SH-SY5Y (cell line): ENCODE measurements around the gene STXBP6.

ENCODE experiments used
- GATA2 ChIP-seq: IDR thresholded peaks from 2 replicates; pipeline ENCODE4 v1.6.1; 2011; ENCODE audit warnings: mild to moderate bottlenecking, low read depth, low read length
- GATA3 ChIP-seq: IDR thresholded peaks from 2 replicates; pipeline ENCODE4 v1.6.1; 2011; ENCODE audit warnings: low read depth, mild to moderate bottlenecking, low read length, moderate library complexity

STXBP6 gene

DNA sequence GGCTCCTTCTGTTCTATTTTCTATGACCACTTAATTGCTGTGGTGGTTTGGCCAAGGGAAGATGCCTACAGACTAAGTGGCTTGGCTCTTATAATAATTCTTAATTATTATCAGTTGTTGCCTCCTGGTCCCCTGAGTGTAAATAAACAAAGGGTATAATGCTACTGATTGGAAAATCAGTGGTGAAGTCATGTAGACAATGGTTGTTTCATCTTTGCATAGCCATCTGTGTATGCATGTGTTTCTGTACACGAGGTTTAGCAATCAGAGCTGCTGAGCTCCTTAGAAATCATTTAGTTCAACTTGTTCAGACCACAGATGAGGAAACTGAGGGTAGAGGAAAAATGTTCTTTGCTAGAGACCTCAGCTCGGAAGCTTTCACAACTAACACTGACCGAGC lies 152.2 kb downstream of the STXBP6 start:
- TF ChIP-seq GATA3 = no peak
- TF ChIP-seq GATA2 = no peak

DNA sequence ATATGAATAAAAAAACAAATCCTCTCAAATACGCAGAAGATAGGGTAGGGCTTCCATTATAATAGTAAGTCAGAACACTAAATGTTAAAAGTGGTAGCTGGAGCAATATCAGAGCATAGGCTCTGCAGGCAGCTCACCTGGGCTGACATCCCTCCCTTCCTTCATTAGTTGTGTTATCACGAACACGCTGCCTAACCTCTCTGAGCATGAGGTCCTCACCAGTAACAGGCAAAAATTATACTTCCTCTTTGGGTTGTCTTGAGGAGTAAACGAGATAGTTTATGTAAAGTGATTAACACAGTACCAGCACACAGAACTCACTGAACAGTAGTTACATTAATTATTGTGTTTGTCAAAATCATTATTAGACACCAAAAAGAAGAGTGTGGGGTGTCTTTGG lies 154.3 kb downstream of the STXBP6 start:
- no peak for TF ChIP-seq GATA3
- TF ChIP-seq GATA2 = no peak

DNA sequence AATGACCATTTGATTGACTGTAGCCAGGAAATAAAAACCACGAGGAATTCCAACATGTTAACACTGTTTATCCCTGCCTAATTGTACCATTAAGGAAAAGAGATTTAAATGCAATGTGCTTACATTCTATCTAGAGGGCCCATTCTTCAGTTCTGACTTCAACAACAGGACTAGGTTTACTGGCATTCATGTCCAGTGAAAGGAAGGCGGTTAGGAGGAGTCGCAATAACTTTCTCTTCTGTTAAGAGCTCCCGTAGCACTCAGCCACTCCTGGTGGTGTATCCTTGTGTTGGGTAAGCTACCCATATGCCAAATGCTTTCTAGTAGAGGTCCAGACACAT lies 154.7 kb downstream of the STXBP6 start:
- TF ChIP-seq GATA3 (no peak), GATA2 (no peak)

DNA sequence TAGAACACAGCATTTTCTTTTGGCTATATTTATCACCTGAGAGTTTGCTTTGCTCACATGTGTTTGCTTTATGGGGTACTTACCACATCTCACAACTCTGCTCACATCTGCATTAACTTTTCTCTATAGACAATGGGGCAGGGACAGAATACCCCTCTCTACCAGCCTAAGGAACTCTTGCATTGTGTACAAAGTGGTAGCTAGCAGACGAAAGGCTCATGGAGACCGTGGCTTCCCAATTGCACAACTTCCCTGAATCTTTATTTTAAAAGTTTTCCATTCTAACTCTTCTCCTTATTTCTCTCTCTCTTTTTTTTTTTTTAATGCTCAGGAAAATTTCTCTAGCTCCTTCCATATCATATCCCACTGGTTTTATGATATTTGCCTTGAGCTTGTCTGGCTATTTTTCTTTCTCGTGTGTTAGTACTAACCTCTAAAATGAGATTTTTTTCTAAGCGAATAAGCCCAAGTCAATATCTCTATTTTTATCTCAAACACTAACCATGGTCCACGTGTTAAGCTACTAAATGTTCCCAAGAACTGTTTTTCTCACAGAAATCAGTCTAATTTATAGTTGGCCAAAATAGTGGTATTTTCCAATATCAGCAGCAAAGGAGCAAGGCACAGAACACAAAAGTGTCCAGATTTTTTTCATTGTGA lies 155.2 kb downstream of the STXBP6 start:
- TF ChIP-seq GATA2 (no peak), GATA3 (no peak)

DNA sequence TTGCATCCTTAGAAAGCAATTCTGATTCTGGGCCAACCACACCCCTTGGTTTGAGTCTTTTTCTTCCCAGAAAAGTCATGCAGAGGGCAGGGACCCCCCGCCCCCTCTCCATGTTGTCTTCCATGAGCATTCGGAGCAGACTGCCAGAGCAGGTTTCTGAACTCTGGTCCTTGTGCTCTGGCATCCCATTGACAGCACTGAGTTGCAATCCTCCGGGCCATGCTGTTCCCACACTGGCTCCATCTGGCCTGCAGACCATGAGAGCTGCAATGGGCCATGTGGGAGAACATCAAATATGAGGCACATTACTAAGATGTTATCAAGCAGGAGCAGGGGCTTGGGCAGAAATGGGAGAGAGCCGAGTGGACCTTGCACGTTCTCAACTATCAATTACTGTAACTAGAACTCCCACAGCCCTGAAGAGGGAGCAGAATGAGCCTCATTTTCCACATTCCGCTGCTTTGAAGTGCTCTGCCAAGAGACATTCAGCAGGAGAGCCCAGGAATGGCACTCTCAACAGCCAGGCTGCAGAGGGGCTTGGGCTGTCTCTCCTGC lies 157.4 kb downstream of the STXBP6 start:
- TF ChIP-seq GATA2 = no peak
- TF ChIP-seq GATA3 = no peak

DNA sequence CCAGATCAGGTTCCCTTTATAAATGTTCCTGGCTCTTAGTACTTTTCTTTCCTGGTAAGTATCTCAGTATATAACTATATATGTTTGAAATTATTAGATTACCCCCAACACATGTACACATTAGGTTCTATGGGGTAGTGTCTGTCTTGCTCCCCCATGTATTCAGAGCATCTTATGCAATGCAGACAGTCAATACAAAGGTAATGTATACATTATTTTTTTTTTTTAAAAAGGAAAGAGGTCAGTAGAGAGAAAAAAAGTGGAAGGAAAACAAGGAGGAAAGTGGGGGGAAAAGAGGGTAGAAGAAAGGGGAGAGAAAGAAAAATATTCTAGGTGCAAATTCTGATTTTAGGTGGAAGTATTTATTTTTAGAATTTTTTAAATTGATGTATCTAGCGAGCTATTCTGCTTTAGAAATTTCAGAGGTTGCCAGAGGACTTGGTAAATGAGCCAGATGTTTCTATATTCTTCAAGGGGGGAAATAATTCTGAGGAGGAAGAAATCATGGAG lies 157.9 kb downstream of the STXBP6 start:
- TF ChIP-seq GATA2 = no peak
- no peak for TF ChIP-seq GATA3

DNA sequence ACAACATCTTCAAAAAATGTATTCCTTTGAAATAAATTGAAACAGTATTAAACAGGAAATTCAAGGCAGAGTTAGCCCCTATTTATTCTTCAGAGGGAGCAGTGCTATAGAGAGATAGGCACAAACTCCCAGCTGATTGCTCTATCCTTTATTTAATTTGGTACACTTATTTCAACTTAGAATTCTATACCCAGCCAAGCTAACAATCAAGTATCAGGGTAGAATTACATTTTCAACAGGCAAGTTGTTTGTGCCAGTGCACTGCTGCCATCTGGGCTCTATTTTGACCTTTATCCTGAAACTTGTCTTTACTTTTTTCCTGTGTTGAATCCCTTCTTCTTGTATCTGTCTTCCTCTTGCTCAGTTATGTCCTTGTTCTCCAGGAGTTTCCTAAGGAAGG lies 159.2 kb downstream of the STXBP6 start:
- TF ChIP-seq GATA2 = no peak
- TF ChIP-seq GATA3 = no peak

DNA sequence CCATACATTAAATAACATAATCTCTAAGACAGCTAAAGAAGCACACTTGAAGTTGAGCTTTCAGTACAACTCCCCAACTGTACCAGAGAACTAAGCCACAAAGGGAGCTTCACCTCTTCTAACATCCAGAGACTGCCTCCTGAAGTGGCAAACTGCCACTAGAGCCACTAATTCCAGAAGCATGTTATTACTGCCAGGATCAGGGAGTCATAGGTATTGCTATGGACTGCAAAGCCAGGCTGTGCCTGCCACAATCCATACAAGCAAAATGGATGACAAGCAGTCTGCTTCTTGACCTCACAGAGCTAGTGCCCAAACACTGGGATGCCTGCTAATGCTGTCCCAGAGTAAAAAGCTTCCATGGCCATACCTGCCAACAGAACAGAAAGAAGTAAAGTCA lies 160.1 kb downstream of the STXBP6 start:
- TF ChIP-seq GATA2 = no peak
- no peak for TF ChIP-seq GATA3

DNA sequence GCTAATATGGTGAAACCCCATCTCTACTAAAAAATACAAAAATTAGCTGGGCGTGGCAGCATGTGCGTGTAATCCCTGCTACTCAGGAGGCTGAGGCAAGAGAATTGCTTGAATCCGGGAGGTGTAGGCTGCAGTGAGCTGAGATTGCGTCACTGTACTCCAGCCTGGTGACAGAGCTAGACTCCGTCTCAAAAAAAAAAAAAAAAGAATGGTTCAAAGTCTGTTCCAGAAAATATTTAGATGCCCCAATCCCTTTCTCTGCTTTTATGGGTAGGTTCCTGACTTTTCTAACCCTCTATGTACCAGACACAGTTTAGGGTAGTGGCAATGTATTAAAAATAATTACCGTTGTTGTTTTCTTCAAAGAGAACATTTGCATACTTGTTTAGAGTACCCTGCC lies 161.4 kb downstream of the STXBP6 start:
- TF ChIP-seq GATA2 (no peak), GATA3 (no peak)

DNA sequence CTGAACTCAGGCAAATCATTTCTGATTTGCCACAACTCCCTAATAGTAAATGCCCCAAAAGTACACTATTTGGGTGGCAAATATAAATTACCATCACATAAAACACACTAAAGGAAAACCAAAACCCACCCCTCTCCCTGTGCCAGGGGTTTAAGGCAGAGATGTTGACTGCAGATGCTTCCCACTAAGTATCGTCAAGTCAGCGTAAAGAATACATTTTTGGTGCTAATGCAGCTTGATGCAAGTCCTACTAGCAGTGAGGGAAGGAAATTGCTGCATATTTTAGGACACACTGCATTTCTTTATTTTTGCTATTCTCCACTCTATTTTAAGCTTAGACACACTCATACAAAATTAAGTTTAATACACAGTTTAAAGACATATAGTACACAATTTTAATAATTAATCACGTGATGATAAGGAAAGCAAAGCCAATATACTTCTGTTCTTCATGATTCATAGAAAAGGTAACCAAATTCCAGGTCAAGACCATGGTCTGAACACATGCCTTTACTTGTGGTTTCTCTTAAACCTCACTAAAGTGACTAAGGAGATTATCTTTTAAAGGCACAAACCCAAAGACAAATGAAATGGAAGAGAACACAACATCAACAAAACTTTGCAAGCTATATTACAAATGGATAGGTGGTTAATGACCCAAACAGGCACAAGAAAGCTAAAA lies 162.2 kb downstream of the STXBP6 start:
- no peak for TF ChIP-seq GATA3
- no peak for TF ChIP-seq GATA2

DNA sequence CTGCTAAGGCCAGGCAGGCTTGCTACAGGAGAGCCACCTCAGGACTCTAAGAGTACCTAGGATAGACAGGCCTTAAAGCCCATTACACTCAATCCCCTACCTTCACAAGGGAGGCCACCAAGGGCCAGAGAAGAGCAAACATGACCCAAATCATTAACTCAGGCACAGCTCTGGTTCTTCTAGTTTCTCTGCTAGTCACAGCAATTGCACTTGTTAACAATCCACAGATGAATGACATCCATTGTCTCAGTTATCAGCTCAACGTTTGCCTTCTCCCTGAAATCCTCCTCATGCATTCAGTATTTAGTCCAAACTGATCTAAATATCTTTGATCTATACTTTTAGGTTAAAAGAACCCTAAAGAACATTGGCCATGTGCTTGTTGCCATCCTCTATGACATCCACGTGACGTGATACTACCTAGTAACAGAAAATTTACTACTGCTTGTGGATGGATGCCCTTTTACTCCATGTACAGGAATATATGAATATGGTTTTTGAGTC lies 164.5 kb downstream of the STXBP6 start:
- no peak for TF ChIP-seq GATA2
- TF ChIP-seq GATA3 = no peak

DNA sequence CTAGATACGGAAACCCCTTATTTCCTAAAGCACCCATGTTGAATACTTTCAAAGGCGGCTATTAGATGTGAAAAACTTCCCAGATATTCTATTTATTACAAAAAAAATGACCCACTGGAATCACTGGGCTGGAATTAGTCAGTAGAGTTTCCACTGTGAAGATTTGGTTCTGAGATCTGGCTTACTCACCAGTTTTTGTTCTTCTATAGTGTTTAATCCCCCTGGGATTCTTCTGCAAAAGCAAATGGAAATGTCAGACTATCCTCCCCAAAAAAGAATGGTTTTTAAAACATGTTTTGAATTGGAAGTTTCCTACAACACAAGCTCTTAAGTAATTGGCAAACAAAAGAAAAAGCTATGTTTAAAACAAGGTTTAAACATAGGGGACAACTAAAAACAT lies 166.4 kb downstream of the STXBP6 start:
- TF ChIP-seq GATA2 (no peak), GATA3 (no peak)

DNA sequence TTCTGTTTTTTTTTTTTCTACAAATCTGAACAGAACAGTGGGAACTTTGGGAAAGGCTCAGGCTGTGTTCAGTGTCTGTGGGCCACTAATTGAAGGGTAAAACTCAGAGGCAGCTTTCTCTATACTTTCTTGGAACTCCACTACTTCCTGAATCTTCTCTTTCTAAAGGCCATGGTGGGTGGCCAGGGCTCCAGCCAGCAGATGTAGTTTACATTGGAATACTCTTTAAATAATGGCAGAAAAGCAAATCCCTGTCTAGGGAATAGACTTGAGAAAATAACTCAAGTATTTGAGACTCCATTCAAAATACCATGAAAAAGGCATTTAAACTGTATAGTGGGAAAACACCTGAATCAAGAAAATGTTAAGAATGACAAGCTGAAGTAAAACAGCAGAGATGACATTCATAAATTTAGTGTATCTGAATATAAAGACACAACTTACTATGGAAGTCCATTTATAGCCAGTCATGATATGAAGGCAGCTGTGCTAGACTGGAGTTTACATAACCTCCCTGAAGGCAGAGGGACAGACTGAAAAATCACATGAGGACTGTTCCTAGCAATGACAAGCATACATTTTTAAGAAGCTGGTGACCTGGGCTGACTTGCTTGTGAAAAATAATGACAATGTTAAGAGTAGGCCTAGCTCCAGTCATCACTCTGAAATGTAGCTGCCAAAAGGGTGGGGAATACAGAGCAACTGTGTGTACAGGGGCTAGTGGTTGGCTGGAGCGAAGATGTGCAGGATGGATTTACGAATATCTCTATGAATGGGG lies 168.6 kb downstream of the STXBP6 start:
- TF ChIP-seq GATA3 (no peak), GATA2 (no peak)

DNA sequence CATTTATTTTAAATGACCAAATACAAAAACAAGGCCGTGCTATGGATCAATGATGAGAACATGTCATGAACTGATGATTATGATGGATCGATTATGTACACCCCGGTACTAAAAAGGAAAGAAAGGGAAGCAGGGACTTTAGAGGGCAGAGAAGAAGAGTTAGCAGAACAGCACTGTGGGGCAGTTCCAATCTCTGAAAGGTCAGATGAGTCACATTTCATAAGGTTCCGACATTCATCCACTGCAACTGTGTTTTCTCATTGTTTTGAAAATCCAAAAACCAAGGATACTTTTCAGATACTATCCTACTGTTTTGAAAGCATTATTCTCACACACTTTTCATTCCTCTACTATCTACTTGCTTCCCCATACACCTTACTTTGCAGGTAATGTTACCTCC lies 169.3 kb downstream of the STXBP6 start:
- no peak for TF ChIP-seq GATA3
- TF ChIP-seq GATA2 = no peak
